LNCaP clone FGC (cell line): ENCODE measurements around the gene SSTR3.

Experiments
- DNase-seq: peaks from one replicate; pipeline ENCODE4 v3.0.0-alpha.2; 2011; ENCODE audit warnings: low read depth
- H3K4me3 ChIP-seq: 2 replicates; pipeline ENCODE4 v1.5.1; 2011; ENCODE audit warnings: mild to moderate bottlenecking, low read depth, low read length, control low read depth
- TF ChIP-seq, protein P1 (sequence below): IDR thresholded peaks from 2 replicates; pipeline ENCODE4 v1.5.1; 2012; ENCODE audit warnings: mild to moderate bottlenecking; ENCODE audit not compliant: control insufficient read depth, insufficient read depth; ENCODE audit errors: extremely low read depth

Gene SSTR3

DNA sequence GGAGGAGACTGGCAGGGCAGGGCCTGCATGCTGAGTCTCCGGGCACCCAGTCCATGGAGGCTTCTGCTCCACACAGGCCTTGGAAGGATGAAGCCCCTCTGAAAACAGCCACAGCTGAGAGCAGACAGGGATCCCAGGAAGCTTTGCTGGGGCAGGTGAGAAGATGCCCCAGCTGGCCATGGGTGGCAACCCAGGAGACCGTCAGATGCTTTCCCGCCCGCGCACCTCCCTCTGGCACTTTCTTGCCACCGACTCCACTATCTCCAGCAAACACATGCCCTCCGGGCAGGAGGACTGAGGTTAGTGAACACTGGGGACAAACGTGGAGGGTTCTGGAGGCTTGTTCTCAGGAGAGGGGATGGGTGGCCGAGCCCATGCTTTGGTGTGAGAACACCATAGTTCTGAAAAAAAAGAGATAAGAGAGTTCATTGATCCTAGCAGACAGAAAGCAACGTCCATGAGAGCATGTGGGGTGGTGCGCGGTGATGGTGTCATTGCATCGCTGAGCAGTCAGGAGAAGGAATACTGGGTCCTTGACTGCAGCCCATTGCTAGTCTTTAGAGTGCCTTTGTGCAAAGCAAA is 26.5 kb downstream of the SSTR3 start:
- TF ChIP-seq, protein P1, sequence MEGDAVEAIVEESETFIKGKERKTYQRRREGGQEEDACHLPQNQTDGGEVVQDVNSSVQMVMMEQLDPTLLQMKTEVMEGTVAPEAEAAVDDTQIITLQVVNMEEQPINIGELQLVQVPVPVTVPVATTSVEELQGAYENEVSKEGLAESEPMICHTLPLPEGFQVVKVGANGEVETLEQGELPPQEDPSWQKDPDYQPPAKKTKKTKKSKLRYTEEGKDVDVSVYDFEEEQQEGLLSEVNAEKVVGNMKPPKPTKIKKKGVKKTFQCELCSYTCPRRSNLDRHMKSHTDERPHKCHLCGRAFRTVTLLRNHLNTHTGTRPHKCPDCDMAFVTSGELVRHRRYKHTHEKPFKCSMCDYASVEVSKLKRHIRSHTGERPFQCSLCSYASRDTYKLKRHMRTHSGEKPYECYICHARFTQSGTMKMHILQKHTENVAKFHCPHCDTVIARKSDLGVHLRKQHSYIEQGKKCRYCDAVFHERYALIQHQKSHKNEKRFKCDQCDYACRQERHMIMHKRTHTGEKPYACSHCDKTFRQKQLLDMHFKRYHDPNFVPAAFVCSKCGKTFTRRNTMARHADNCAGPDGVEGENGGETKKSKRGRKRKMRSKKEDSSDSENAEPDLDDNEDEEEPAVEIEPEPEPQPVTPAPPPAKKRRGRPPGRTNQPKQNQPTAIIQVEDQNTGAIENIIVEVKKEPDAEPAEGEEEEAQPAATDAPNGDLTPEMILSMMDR = no peak
- no peak for DNase-seq
- H3K4me3 ChIP-seq = no peak overlapping the region

GRCh38 chr22:37184816-37185541 is 27.3 kb downstream of the SSTR3 start:
- TF ChIP-seq, protein P1 = no peak
- H3K4me3 ChIP-seq = no peak overlapping the region
- DNase-seq = no peak

DNA sequence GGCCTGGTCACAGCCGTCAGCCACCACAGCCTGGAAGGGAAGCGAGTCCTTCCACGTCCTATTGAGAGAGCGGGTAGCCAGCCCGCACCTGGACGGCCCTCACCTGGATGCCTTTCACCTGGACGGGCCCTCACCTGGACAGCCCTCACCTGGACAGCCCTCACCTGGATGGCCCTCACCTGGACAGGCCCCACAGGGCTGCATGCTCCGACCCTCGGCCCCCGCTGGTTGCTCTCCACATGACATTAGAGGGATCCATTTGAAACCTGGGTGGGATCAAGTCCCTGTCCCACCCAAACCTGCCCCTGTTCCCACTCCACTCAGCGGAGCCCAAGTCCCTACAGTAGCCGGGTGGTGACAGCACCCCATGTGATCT is 27.9 kb downstream of the SSTR3 start:
- DNase-seq = no peak
- no peak overlapping the region for H3K4me3 ChIP-seq
- TF ChIP-seq, protein P1 = no peak

- DNase-seq = no peak
- H3K4me3 ChIP-seq = no peak overlapping the region
- TF ChIP-seq, protein P1 = peak; percentile 36; the same call in 1 of the 2 replicates
Observed at GRCh38 chr22:37183432-37184379, 28.6 kb downstream of the SSTR3 start.

- H3K4me3 ChIP-seq = no peak overlapping the region
- no peak for DNase-seq
- TF ChIP-seq, protein P1 = no peak
Observed at GRCh38 chr22:37182949-37183245, 29.4 kb downstream of the SSTR3 start.

- TF ChIP-seq, protein P1 = no peak
- no peak for DNase-seq
- H3K4me3 ChIP-seq = no peak overlapping the region
Observed at GRCh38 chr22:37182101-37182948, 30.0 kb downstream of the SSTR3 start.
